Activated gamma-delta T cell treated with anti-CD3 and anti-CD28 coated beads, Interleukin-2, amount 50 U/mL, for 16 hours (primary cell): ENCODE measurements around the gene NRG4.
"Not testable (repeated sequence)": the region's sequence is repeated elsewhere in the genome, so short reads cannot be mapped to it uniquely, and the experiment has no call there.

ENCODE experiments used
- DNase-seq: peaks from one replicate; pipeline ENCODE4 v3.0.0-alpha.2; 2020; ENCODE audit warnings: low read depth

The NRG4 gene

GRCh38 chr15:75992897-75993296, 19.3 kb downstream of the NRG4 start:
- no peak for DNase-seq

GRCh38 chr15:75989875-75990274, 22.3 kb downstream of the NRG4 start:
- DNase-seq = no peak

GRCh38 chr15:75989045-75989444, 23.2 kb downstream of the NRG4 start:
- no peak for DNase-seq

DNA sequence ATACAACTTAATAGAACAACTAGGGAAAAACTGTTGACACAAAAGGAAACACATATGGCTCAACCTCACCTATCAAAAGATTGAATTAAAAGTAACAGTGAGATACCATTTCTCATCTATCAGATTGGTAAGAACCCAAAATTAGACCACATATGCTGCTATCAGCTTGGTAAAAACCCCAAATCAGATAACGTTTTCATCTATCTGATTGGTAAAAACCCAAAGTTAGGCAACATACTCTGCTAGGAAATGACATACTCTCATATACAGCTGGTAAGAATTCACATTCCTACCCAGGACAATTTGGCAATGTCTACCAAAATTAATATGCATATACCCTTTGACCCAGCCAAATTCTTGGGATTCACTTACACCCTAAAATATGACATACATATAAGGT, 26.3 kb downstream of the NRG4 start:
- DNase-seq = no peak

DNA sequence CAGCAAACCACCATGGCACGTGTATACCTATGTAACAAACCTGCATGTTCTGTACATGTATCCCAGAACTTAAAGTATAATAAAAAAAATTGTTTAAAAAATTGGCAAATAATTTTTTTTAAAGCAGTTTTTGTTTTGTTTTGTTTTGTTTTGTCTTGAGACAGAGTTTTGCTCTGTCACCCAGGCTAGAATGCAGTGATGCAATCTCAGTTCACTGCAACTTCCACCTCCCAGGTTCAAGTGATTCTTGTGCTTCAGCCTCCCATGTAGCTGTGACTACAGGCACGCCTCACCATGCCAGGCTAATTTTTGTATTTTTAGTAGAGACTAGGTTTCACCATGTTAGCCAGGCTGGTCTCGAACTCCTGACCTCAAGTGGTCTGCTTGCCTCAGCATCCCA, 27.5 kb downstream of the NRG4 start:
- not testable (repeated sequence) for DNase-seq

- no peak for DNase-seq
These were observed 29.8 kb downstream of the NRG4 start for GRCh38 chr15:75982468-75982867.

DNA sequence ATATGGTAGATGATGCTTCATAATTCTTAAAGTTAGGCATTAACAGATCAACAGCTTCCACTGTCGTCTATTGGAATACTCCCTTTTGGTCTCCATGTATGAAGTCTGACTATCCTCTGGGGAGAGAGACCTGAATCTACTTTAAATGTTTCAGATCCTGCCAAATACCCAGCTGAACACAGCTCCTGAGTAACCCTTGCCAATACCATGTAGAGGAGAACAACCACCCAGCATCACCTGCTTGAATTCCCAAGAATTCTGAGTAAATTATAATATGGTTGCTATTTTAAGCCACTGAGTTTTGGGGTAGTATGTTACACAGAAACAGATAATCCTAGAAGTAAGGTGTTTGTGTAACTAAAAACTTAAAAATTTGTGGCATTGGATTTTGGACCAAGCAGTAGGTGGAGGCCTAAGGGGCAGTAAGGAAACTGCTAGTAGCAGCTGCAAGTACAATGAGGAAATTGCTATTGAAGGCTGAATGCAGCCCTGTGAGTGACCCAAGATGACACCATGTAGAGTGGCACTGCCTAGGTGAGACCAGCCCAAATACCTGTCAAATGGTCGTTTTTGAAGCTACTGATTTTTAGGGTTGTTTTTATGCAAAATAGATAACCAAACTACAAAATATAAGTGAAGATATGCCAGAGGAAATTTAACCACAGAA, 30.9 kb downstream of the NRG4 start:
- DNase-seq = no peak

DNA sequence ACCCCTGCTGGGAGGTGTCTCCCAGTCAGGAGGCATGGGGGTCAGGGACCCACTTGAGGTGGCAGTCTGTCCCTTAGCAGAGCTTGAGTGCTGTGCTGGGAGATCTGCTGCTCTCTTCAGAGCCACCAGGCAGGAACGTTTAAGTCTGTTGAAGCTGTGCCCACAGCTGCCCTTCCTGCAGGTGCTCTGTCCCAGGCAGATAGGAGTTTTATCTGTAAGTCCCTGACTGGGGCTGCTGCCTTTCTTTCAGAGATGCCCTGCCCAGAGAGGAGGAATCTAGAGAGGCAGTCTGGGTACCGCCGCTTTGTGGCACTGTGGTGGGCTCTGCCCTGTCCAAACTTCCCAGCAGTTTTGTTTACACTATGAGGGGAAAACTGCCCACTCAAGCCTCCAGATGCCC, 35.5 kb downstream of the NRG4 start:
- not testable (repeated sequence) for DNase-seq

DNA sequence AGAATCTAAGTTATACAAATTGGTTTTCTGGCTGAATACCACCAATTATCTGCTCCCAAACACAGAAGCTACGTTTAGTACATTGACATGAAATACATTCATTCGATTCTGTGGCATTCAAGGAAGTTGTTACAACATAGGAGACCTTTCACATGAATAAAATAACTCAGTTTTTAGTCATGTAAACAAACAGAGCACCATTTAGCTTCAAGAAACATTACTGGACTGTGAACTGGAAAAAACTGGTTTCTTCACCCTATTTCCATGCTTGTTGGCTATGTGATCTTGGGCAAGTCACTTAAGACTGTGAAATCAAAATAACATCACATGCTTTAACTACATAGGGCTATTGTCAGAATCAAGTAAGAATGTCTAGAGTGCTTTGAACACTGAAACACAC, 46.2 kb downstream of the NRG4 start:
- DNase-seq = no peak

DNA sequence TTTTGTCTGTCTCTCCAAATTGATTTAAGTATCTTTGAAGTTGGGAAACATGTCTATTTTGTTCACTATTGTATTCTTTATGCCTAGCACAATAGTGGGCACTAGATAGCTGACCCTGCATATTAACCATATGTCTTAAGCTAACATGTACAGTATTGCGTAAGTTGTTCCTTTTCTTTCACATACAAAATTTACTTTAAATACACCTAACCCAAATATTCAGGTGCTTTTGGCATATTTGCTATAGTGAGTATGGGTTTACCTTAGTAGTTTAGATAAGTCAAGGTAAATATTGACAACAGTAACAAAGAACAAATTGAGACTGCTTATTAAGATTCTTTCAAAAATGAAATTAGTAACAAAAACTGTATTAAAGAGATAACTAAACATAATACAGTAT, 50.9 kb downstream of the NRG4 start:
- no peak for DNase-seq

DNA sequence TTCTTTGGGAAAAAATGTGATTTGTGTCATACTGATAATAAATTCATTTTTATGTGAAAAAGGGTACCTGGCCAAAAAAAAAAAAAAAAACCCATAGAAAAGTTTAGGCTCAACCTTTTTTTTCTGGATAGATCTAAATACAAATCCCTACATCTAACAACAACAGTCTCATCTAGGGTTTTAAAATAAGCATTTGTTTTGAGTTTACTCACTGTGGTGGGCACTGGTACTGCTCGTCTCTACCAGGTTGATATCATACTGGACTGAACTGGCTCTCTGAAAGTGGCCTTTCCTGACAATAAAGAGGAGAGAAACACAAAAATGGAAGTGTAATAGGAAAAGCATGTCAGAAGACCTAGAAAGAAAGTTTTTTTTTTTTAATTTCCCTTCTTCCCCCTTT, 56.5 kb downstream of the NRG4 start:
- DNase-seq = no peak

DNA sequence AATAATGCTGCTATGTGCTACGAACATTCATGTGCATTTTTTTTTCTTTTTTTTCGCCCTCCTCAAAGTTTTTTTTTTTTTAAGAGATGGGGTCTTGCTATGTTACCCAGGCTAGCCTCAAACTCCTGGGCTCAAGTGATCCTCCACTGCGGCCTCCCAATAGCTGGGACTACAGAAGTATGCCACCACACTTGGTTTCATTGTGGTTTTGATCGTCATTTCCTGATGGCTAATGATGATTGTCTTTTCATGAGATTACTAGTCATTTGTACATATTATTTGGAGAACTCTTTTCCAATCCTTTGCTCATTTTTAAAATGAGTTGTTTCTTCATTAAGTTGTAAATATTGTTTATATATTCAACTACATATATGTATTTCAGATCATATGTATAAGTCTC, 59.7 kb downstream of the NRG4 start:
- no peak for DNase-seq

DNA sequence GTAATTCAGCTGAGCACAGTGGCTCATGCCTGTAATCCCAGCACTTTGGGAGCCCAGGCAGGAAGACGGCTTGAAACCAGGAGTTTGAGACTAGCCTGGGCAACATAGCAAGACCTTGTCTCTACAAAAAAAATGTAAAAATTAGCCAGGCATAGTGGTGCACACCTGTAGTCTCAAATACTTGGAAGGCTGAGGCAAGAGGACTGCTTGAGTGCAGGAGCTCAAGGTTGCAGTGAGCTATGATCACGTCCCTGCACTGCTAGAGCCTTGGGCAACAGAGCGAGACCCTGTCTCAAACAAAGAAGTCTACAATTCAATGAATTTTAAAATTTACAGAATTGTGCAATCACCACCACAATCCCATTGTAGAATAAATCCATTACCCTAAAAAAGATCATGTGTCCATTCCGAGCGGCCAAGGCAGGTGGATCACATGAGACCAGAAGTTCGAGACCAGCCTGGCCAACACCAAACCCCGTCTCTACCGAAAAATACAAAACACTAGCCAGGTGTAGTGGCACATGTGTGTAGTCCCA, 63.4 kb downstream of the NRG4 start:
- DNase-seq = no peak

GRCh38 chr15:75947092-75947491, 65.1 kb downstream of the NRG4 start:
- no peak for DNase-seq

DNA sequence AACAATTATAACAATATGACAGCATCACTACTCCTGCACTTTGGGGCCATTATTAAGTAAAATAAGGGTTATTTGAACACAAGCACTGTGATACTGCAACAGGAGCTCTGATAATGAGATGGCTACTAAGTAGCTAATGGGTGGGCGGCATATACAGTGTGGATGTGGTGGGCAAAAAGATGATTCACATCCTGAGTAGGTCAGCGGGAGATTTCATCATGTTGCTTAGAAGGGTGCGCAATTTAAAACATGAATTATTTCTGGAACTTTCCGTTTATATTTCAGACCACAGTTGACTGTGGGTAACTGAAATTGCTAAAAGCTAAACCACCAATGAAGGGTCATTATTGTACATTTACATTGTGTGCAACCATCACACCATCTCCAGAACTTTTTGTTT, 66.3 kb downstream of the NRG4 start:
- DNase-seq = no peak

- no peak for DNase-seq
These were observed 68.5 kb downstream of the NRG4 start for GRCh38 chr15:75943713-75944215.

DNA sequence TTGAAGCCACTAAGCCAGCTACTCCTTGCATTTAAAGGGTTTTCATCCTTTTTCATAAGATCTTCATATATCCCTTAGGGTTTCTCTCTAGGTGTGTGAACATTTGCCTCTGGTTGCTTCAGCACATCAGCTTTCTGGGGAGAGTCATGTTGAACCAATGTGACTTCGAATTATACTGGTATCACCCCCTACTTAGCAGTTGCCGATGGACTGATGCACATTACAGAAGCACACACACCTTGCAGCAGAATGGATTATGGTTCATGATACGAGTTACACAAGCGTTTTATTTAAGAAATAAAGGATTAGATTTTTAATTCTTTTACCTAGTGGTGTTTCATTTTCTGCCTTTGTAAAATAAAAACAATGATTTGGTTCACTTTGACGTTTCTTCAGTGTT, 69.0 kb downstream of the NRG4 start:
- DNase-seq = no peak

DNA sequence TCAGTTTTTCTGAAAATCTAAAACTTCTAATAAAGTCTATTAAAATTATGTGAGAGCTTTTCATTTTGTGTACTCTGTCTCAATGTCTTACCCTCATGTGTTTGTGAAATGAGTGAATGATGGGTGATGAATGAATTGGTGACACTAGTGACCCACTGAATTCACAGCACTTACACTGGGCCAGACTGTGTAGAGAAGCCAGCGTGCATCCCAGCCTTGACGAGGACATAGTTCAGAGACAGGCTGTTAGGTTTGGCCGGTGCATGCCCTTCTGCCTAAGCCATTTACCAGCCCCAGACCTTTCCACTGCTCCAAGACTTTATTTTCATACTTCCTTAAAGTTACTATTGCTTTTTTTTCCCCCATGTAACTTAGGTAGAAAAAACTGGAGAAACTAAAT, 69.8 kb downstream of the NRG4 start:
- DNase-seq = no peak

- DNase-seq = no peak
These were observed 81.4 kb downstream of the NRG4 start for GRCh38 chr15:75930866-75931265.

- DNase-seq = no peak
These were observed 82.2 kb downstream of the NRG4 start for GRCh38 chr15:75929799-75930565.

DNA sequence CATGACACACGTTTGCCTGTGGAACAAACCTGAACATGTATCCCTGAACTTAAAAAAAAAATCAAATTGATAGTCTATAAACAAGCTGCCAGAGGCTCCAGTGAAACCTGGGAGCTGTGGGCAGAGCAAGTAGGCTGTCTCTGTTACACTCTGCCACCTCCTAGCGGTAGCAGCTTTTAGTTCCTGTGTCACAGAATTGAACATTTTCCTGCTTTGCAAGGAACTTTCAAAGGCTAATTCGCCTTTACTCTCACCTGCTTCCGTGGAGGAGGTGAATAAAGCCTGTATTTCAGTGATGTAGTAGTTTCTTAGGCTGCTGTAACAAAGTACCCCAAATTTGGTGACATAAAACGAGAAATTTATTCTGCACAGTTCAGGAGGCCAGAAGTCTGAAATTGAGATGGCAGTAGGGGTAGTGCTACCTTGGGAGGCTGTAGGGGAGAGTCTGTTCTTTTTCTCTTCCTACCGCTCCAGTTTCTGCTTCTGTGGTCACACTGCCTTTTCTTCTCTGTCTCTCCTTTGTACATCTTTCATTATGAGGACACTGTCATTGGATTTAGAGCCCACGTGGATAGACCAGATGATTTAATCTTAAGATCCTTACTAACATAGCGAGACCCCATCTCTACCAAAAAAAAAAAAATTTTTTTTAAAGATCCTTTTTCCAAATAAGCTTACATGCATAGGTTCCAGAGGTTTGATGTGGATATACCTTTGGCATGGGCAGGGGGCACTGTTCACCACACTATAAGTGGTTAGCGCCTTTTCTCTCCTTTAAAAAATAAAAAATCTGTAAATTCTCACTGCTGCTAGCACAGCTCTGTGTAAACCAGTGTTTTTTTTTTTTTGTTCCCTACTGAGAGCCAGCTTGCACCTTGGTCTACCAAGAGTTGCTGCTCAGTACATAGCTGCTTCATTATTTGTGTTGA, 83.3 kb downstream of the NRG4 start:
- DNase-seq = no peak

DNA sequence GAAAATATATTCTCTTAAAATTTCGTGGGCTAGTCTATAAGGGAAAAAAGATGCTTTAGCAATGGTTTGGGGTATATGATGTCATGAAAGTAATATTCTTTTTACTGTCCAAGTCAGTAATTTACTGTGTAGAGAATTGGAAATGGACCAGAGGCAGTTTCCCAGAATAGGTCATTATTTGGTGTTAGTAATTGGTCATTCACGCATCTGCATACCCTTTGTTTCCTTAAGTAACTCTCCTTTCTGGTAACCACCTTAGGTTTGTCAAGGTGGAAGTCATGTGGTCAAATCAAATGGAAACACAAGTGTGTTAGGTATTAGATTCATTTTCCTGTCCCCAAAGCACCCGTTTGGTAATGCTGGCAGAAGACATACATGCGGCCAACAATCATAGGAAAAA, 84.6 kb downstream of the NRG4 start:
- DNase-seq = no peak
